Trophoblast cell (in vitro differentiated cells and primary cell): ENCODE results near the gene HYI.

Experiments used
- DNase-seq, 2 donors: peaks; one replicate each; pipeline ENCODE4 v3.0.0-alpha.2; 2016
- H2AFZ ChIP-seq: 2 replicates; pipeline ENCODE4 v1.6.1; 2013; ENCODE audit warnings: low read length, moderate library complexity, mild to moderate bottlenecking; ENCODE audit not compliant: insufficient read depth, poor library complexity
- H2AK5ac ChIP-seq: 2 replicates; pipeline ENCODE4 v1.6.1; 2013; ENCODE audit warnings: mild to moderate bottlenecking, low read length
- H2BK120ac ChIP-seq: 2 replicates; pipeline ENCODE4 v1.6.1; 2013; ENCODE audit warnings: low read length, mild to moderate bottlenecking, moderate library complexity; ENCODE audit not compliant: insufficient read depth, poor library complexity
- H2BK12ac ChIP-seq: 2 replicates; pipeline ENCODE4 v1.6.1; 2013; ENCODE audit warnings: mild to moderate bottlenecking, low read length, moderate library complexity
- H2BK5ac ChIP-seq: 2 replicates; pipeline ENCODE4 v1.6.1; 2013; ENCODE audit warnings: low read length, low read depth, moderate library complexity, mild to moderate bottlenecking; ENCODE audit not compliant: poor library complexity
- H3K14ac ChIP-seq: 2 replicates; pipeline ENCODE4 v1.6.1; 2013; ENCODE audit warnings: mild to moderate bottlenecking, low read length
- H3K18ac ChIP-seq: 2 replicates; pipeline ENCODE4 v1.6.1; 2013; ENCODE audit warnings: mild to moderate bottlenecking, low read length
- H3K23ac ChIP-seq: 2 replicates; pipeline ENCODE4 v1.6.1; 2013; ENCODE audit warnings: low read length
- H3K27ac ChIP-seq: 2 replicates; pipeline ENCODE4 v1.5.1; 2013; ENCODE audit warnings: low read depth, mild to moderate bottlenecking, inconsistent platforms, low read length, moderate library complexity
- H3K27me3 ChIP-seq: 2 replicates; pipeline ENCODE4 v1.6.1; 2013; ENCODE audit warnings: inconsistent platforms, mild to moderate bottlenecking, low read length, moderate library complexity; ENCODE audit not compliant: insufficient read depth
- H3K36me3 ChIP-seq, 2 experiments: 1 replicate in 1 of 2; 2 replicates in 1 of 2; pipeline ENCODE4 v1.6.1; 2013; ENCODE audit warnings: low read length in 2 of 2, mild to moderate bottlenecking in 2 of 2, moderate library complexity in 1 of 2; ENCODE audit not compliant: insufficient read depth in 2 of 2, control insufficient read depth in 1 of 2
- H3K4ac ChIP-seq: 2 replicates; pipeline ENCODE4 v1.6.1; 2013; ENCODE audit warnings: low read depth, mild to moderate bottlenecking, low read length, moderate library complexity
- H3K4me1 ChIP-seq, 2 experiments: 1 replicate in 1 of 2; 2 replicates in 1 of 2; pipeline ENCODE4 v1.6.1; 2013; ENCODE audit warnings: low read length in 2 of 2, mild to moderate bottlenecking in 2 of 2, moderate library complexity in 1 of 2; ENCODE audit not compliant: insufficient read depth in 2 of 2, control insufficient read depth in 1 of 2
- H3K4me2 ChIP-seq: 2 replicates; pipeline ENCODE4 v1.6.1; 2013; ENCODE audit warnings: inconsistent platforms, mild to moderate bottlenecking, low read length, moderate library complexity
- H3K4me3 ChIP-seq: 2 replicates; pipeline ENCODE4 v1.5.1; 2013; ENCODE audit warnings: mild to moderate bottlenecking, low read depth, low read length, inconsistent platforms
- H3K79me1 ChIP-seq: one replicate; pipeline ENCODE4 v1.6.1; 2013; ENCODE audit warnings: low read length
- H3K79me2 ChIP-seq: 2 replicates; pipeline ENCODE4 v1.6.1; 2013; ENCODE audit warnings: low read length, mild to moderate bottlenecking; ENCODE audit not compliant: control insufficient read depth, insufficient read depth, poor library complexity
- H3K9ac ChIP-seq: 2 replicates; pipeline ENCODE4 v1.6.1; 2013; ENCODE audit warnings: mild to moderate bottlenecking, low read length
- H3K9me3 ChIP-seq: 2 replicates; pipeline ENCODE4 v1.6.1; 2013; ENCODE audit warnings: low read depth, mild to moderate bottlenecking, control low read depth, inconsistent platforms, low read length; ENCODE audit not compliant: insufficient read depth
- H4K12ac ChIP-seq: 2 replicates; pipeline ENCODE4 v1.6.1; 2013; ENCODE audit warnings: low read depth, mild to moderate bottlenecking, low read length, moderate library complexity
- H4K8ac ChIP-seq: 2 replicates; pipeline ENCODE4 v1.6.1; 2013; ENCODE audit warnings: low read depth, mild to moderate bottlenecking, low read length, moderate library complexity
- H4K91ac ChIP-seq: one replicate; pipeline ENCODE4 v1.6.1; 2013; ENCODE audit warnings: low read depth, mild to moderate bottlenecking, low read length, moderate library complexity
- WGBS: extraction: QIAGEN DNeasy Blood & Tissue Kit; methylation state at CpG from one replicate; pipeline ENCODE4 v1.1.7; 2013; ENCODE audit warnings: missing lambda C conversion rate; ENCODE audit not compliant: insufficient read length, insufficient coverage; ENCODE audit errors: extremely low coverage; 5-methylcytosine and 5-hydroxymethylcytosine counted together

Gene HYI

DNA sequence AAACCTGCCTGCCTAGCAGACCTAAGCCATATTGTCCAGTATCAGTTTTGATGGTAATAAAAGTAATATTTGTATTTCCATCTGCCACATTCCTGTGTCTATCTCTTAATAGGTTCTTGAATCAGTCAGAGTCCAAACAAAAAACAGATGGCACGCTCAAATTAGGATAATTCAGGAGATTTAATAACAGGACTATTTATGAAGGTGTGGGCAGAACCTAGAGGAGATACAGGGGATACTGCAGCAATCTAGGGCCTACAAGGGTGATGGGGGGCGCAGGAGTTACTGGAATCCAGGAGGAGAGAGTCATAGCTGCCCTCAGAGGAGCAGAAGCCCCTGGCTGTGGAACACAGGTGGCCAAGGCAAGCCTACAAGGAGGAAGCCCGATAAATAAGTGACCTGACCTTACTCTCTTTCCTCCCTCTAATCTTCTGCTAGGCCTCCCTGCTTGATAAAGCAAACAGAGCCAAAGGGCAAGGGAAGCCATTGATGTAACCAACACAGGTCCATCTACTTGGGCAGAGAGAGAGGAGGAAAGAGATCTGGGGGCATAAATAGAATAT, 11.9 kb upstream of the HYI start:
- Histone ChIP-seq H3K9ac (no peak overlapping the region), H4K8ac (no peak overlapping the region), H3K79me1 (no peaks in the 10 kb centered on the region), H3K4me3 (no peak overlapping the region), H3K27ac (no peak overlapping the region), H2AK5ac (no peak overlapping the region), H3K4me1 (no peaks in the 10 kb centered on the region), H3K18ac (no peak overlapping the region), H3K23ac (no peak overlapping the region), H3K27me3 (no peaks in the 10 kb centered on the region), H2BK5ac (no peak overlapping the region), H3K4ac (no peak overlapping the region), H3K14ac (no peak overlapping the region), H2BK120ac (no peak overlapping the region), H3K79me2 (no peaks in the 10 kb centered on the region), H4K12ac (no peak overlapping the region), H2BK12ac (peak overlapping the region; percentile 34), H3K36me3 (no peaks in the 10 kb centered on the region), H3K9me3 (peaks cover 6% of the 10 kb centered on the region), H2AFZ (no peak overlapping the region), H4K91ac (peak overlapping the region; percentile 22), H3K4me2 (no peak overlapping the region)
- WGBS: no CpG with 5 or more reads among the region's 3 CpGs
- no peak for DNase-seq

DNA sequence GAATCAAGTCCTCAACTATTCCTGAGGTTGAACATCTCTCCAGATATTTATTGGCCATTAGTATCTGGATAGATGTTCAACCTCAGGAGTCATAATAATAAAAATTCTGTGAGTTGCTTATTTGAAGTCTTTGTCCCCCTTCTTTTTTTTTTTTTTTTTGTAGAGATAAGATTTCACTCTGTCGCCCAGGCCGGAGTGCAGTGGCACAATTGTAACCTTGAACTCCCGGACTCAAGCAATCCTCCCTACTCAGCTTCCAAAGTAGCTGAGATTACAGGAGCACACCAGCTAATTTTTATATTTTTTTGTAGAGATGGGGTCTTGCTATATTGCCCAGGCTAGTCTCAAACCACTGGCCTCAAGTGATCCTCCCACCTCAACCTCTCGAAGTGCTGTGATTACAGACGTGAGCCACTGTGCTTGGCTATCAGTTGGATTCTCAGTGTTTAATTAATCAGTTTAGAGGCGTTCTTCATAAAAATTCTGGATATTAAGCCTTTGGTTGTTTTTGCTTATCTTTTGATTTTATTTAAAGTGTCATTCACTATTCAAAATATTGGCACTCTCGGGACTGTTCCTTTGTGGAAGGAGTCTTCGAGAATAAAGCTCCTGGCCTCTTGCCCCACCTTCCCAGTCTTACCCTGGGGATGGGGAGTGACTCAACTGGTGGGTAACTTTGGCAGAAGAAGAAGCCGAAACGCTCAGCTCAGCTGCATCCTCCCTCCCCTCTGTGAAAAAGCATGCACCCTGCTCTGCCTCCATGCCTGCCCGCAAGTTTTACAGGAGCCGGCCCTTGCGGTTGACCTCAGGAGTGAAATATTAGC, 11.2 kb upstream of the HYI start:
- Histone ChIP-seq H3K18ac (no peak overlapping the region), H4K8ac (no peak overlapping the region), H3K4me2 (no peak overlapping the region), H4K12ac (no peak overlapping the region), H3K79me1 (no peaks in the 10 kb centered on the region), H3K23ac (no peak overlapping the region), H2BK5ac (no peak overlapping the region), H3K27ac (no peak overlapping the region), H3K4me1 (no peaks in the 10 kb centered on the region), H3K4ac (no peak overlapping the region), H3K9ac (no peak overlapping the region), H3K79me2 (no peaks in the 10 kb centered on the region), H2AFZ (no peak overlapping the region), H3K9me3 (peaks cover 6% of the 10 kb centered on the region), H3K14ac (no peak overlapping the region), H3K4me3 (no peak overlapping the region), H2BK12ac (no peak overlapping the region), H2BK120ac (no peak overlapping the region), H4K91ac (no peak overlapping the region), H3K36me3 (no peaks in the 10 kb centered on the region), H2AK5ac (no peak overlapping the region), H3K27me3 (no peaks in the 10 kb centered on the region)
- no CpG with 5 or more reads among the region's 13 CpGs for WGBS
- no peak for DNase-seq

DNA sequence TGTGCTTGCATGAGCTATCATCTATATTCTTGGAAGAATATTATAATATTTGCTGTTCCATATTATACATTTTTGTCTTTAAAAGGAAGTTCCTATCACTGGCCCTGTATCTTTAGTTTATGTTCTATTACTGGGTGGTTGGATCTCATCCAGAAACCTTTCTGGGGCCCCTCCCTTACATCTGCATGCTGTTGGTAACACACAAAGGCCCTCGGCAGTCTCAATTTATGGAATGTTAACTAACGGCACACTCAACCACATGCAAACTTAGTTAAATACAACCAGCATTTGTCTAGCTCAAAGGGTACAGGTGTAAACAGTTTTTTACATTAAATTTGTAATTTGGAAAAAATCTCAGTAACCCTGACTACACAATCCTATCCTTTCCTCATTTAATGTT, 9.7 kb upstream of the HYI start:
- H2AFZ ChIP-seq: no peak overlapping the region
- no peak overlapping the region for H3K4me3 ChIP-seq
- H3K27ac ChIP-seq: no peak overlapping the region
- no peak overlapping the region for H2BK5ac ChIP-seq
- H2BK120ac ChIP-seq: no peak overlapping the region
- no peak overlapping the region for H3K4ac ChIP-seq
- H3K36me3 ChIP-seq: no peaks in the 10 kb centered on the region
- no peak overlapping the region for H4K12ac ChIP-seq
- H3K4me2 ChIP-seq: no peak overlapping the region
- H2BK12ac ChIP-seq: no peak overlapping the region
- no peak overlapping the region for H3K18ac ChIP-seq
- H4K8ac ChIP-seq: no peak overlapping the region
- WGBS: no CpG with 5 or more reads among the region's 2 CpGs
- no peaks in the 10 kb centered on the region for H3K4me1 ChIP-seq
- DNase-seq: no peak
- H3K9ac ChIP-seq: no peak overlapping the region
- H3K9me3 ChIP-seq: no peaks in the 10 kb centered on the region
- no peak overlapping the region for H2AK5ac ChIP-seq
- H3K14ac ChIP-seq: no peak overlapping the region
- no peaks in the 10 kb centered on the region for H3K27me3 ChIP-seq
- no peaks in the 10 kb centered on the region for H3K79me2 ChIP-seq
- no peak overlapping the region for H3K23ac ChIP-seq
- no peak overlapping the region for H4K91ac ChIP-seq
- no peaks in the 10 kb centered on the region for H3K79me1 ChIP-seq

DNA sequence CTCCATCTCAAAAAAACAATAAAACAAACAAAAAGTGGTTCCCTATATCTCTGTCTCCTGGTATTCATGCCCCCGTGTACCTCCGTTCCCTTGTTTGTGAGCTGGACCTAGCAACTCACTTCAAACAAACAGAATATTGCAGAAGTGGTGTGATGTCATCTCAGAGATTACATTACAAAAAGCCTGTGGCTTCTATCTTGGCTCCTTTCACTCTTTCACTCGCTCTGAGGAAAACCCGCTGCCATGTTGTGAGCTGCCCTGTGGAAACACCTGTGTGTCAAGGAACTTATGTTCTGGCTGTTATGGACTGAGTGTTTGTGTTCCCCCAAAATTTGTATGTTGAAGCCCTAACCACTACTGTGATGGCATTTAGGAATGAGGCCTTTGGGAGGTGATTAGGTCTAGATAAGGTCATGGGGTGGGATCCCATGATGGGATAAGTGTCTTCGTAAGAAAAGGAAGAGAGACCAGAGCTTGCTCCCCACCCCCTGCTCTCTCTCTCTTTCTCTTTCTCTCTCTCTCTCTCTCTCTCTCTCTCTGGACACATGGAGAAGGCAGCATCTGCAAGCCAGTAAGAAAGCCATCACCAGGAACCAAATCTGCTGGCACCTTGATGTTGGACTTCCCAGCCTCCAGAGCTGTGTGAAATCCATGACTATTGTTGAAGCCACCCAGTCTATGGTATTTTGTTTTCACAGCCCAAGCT, 7.4 kb upstream of the HYI start:
- no peaks in the 10 kb centered on the region for H3K79me1 ChIP-seq

More for the DNA sequence above, 7.4 kb upstream of the HYI start:
- H2AFZ ChIP-seq: no peak overlapping the region
- H3K27me3 ChIP-seq: no peaks in the 10 kb centered on the region
- no CpG with 5 or more reads among the region's 5 CpGs for WGBS
- H3K9me3 ChIP-seq: no peaks in the 10 kb centered on the region
- no peak overlapping the region for H4K91ac ChIP-seq
- H3K14ac ChIP-seq: no peak overlapping the region
- H3K9ac ChIP-seq: no peak overlapping the region
- H3K79me2 ChIP-seq: no peaks in the 10 kb centered on the region
- no peak overlapping the region for H3K23ac ChIP-seq
- no peak overlapping the region for H2BK5ac ChIP-seq
- H3K27ac ChIP-seq: no peak overlapping the region
- H3K4me3 ChIP-seq: no peak overlapping the region
- no peak overlapping the region for H3K18ac ChIP-seq
- H4K8ac ChIP-seq: no peak overlapping the region
- no peaks in the 10 kb centered on the region for H3K36me3 ChIP-seq
- H4K12ac ChIP-seq: no peak overlapping the region
- H2AK5ac ChIP-seq: no peak overlapping the region
- H3K4ac ChIP-seq: no peak overlapping the region
- no peak overlapping the region for H3K4me2 ChIP-seq
- H3K4me1 ChIP-seq: no peaks in the 10 kb centered on the region
- DNase-seq: peak; percentile 31 to 82
- no peak overlapping the region for H2BK12ac ChIP-seq
- no peak overlapping the region for H2BK120ac ChIP-seq
